ENCODE measurements around the gene UBE2L3. TPM values are rescaled to one million over a fixed set of nuclear protein-coding genes. Genes with fewer than 3 reads are reported as not detected.
"Not testable (repeated sequence)": the region's sequence is repeated elsewhere in the genome, so short reads cannot be mapped to it uniquely, and the experiment has no call there.

Gene UBE2L3
- total RNA-seq, 1 donor from 2014 or later, result 47.9 TPM

DNA sequence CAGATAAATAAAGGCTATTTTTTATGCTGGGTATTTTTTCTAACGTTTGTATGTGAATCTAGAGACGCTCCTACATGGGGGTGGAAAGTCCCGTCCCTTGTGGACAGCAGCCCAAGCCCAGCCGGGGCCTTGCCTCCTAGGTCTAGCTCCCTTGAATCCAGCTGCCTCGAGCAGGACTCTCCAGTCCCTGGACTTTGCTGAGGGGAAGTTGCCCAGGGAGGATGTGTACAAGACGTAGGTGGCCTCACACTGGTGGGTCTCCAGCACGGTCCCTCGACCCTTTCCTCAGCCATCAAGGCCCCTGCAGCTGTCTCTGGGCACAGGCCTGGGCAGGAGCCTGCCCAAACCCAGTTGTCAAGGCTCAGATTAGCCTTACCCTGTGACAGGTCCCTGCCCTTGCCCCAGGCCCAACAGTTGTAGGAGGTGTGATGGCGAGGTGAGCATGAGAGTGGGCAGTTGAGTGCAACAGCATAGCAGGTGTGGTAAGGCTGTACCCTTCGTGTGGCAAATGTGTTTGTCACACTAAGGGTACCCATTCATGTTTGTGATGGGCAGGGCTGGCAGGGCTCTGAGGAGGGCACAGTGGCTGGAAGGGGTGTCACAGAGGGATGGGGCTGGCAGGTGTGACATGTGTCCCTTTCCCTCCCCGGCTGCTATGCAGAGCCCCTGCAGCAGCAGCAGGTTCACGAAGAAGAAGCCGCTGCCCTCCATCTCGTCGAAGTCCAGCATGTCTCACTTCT, 68.4 kb downstream of the UBE2L3 start:
- Histone ChIP-seq H3K27ac (no peak overlapping the region), H3K9me3 (no peaks in the 10 kb centered on the region), H3K36me3 (no peaks in the 10 kb centered on the region), H3K4me1 (no peaks in the 10 kb centered on the region), H3K4me3 (no peak overlapping the region), H3K27me3 (ENCODE audit: low read depth) (no peaks in the 10 kb centered on the region)
- no peak for ATAC-seq
- DNase-seq, result no peak
- intact Hi-C loops (cut with DNase I), result no loop called here
- no peak for TF ChIP-seq CTCF (IDR thresholded peaks at IDR 0.05)

GRCh38 chr22:21636629-21637218, 69.2 kb downstream of the UBE2L3 start:
- H3K27ac ChIP-seq, result no peak overlapping the region
- no peaks in the 10 kb centered on the region for H3K36me3 ChIP-seq
- peaks cover 7% of the 10 kb centered on the region for H3K4me1 ChIP-seq
- H3K9me3 ChIP-seq, result no peaks in the 10 kb centered on the region
- no peaks in the 10 kb centered on the region for H3K27me3 ChIP-seq (ENCODE audit: low read depth)
- intact Hi-C loops (cut with DNase I), result no loop called here
- TF ChIP-seq CTCF (IDR thresholded peaks at IDR 0.05), result no peak
- H3K4me3 ChIP-seq, result no peak overlapping the region
- DNase-seq (no peak), ATAC-seq (no peak)

GRCh38 chr22:21637450-21637849, 69.9 kb downstream of the UBE2L3 start:
- DNase-seq; H3K36me3 ChIP-seq; H3K4me3 ChIP-seq; H3K9me3 ChIP-seq; H3K4me1 ChIP-seq; intact Hi-C loops (cut with DNase I); H3K27ac ChIP-seq; ATAC-seq; H3K27me3 ChIP-seq (ENCODE audit: low read depth): not testable (repeated sequence)

- Histone ChIP-seq H3K9me3 (no peaks in the 10 kb centered on the region), H3K4me3 (no peak overlapping the region), H3K27ac (no peak overlapping the region), H3K36me3 (peaks cover 8% of the 10 kb centered on the region), H3K4me1 (peaks cover 20% of the 10 kb centered on the region), H3K27me3 (ENCODE audit: low read depth) (no peaks in the 10 kb centered on the region)
- no peak for TF ChIP-seq CTCF (IDR thresholded peaks at IDR 0.05)
- ATAC-seq, result no peak
- intact Hi-C loops (cut with DNase I), result no loop called here
- DNase-seq, result no peak
These were observed 71.8 kb downstream of the UBE2L3 start for GRCh38 chr22:21639359-21639758.

- TF ChIP-seq CTCF (IDR thresholded peaks at IDR 0.05), result no peak
- H3K27ac ChIP-seq, result no peak overlapping the region
These were observed 73.3 kb downstream of the UBE2L3 start for GRCh38 chr22:21640810-21641209.

DNA sequence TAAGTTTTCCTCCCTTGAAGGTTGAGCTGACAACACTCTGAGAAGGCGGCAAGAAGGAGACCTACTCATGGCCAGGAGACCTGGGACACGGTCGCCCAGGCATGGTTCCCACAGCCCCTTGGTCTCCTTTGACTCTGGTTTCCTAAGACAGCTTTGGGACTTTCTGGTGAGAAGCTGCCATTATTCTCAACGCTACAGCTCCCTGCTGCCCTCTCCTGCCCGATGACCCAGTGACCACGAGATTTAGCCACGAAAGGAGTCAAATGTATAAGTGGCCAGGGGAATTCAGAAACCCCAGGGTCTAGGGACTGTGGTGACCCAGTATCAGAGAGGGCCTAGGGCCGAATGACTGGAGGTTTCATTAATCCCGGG, 73.9 kb downstream of the UBE2L3 start:
- H3K27ac ChIP-seq, result peak overlapping the region; percentile 79
- H3K27me3 ChIP-seq (ENCODE audit: low read depth), result no peaks in the 10 kb centered on the region
- peak overlapping the region; percentile 75 for H3K4me3 ChIP-seq

More at GRCh38 chr22:21640810-21641209, 73.3 kb downstream of the UBE2L3 start:
- intact Hi-C loops (cut with DNase I), result no loop called here
- DNase-seq (no peak), ATAC-seq (no peak)
- Histone ChIP-seq H3K36me3 (peaks cover 21% of the 10 kb centered on the region), H3K27me3 (ENCODE audit: low read depth) (no peaks in the 10 kb centered on the region), H3K9me3 (no peaks in the 10 kb centered on the region), H3K4me3 (no peak overlapping the region), H3K4me1 (peaks cover 20% of the 10 kb centered on the region)

More for the DNA sequence above, 73.9 kb downstream of the UBE2L3 start:
- H3K36me3 ChIP-seq, result peaks cover 21% of the 10 kb centered on the region
- TF ChIP-seq CTCF (IDR thresholded peaks at IDR 0.05), result peak; percentile 45
- H3K4me1 ChIP-seq, result peaks cover 22% of the 10 kb centered on the region
- DNase-seq, result peak; percentile 64
- intact Hi-C loops (cut with DNase I), result no loop called here
- no peaks in the 10 kb centered on the region for H3K9me3 ChIP-seq
- peak; percentile 45 to 65 for ATAC-seq

Data from lower lobe of right lung (tissue), 2 donors.